Muscle of leg (tissue), 11 donors: ENCODE measurements around the gene MAP4K1. TPM values are rescaled to one million over a fixed set of nuclear protein-coding genes. Genes with fewer than 3 reads are reported as not detected.

Source experiments
- DNase-seq: peaks from one replicate; pipeline ENCODE4 v3.0.0; 2013
- H3K27ac ChIP-seq: one replicate; pipeline ENCODE4 v1.5.1; 2013; ENCODE audit warnings: mild to moderate bottlenecking, low read length, control low read depth
- H3K27me3 ChIP-seq: one replicate; pipeline ENCODE4 v1.6.1; 2013; ENCODE audit warnings: low read length; ENCODE audit not compliant: control insufficient read depth, insufficient read depth
- H3K36me3 ChIP-seq: one replicate; pipeline ENCODE4 v1.6.1; 2013; ENCODE audit warnings: low read length; ENCODE audit not compliant: control insufficient read depth, insufficient read depth
- H3K4me1 ChIP-seq: one replicate; pipeline ENCODE4 v1.6.1; 2013; ENCODE audit warnings: low read length; ENCODE audit not compliant: control insufficient read depth, insufficient read depth
- H3K4me3 ChIP-seq: one replicate; pipeline ENCODE4 v1.5.1; 2013; ENCODE audit warnings: low read length, control low read depth
- H3K9me3 ChIP-seq: replicated peaks from 2 replicates; pipeline ENCODE4 v1.6.1; 2013; ENCODE audit warnings: low read depth, low read length; ENCODE audit not compliant: control insufficient read depth
- WGBS: methylation state at CpG from one replicate; pipeline ENCODE4 v1.1.5; 2013; ENCODE audit warnings: missing lambda C conversion rate; ENCODE audit not compliant: insufficient coverage; 5-methylcytosine and 5-hydroxymethylcytosine counted together
- polyA plus RNA-seq, 8 donors: library from polyadenylated mRNA; unstranded; fragments of 120-200 nt; gene quantifications; one replicate each; pipeline versions ENCODE4 v1.2.1 to v1.2.3, GENCODE V29; 2013; ENCODE audit warnings: inconsistent platforms in 1 of 8, low replicate concordance in 1 of 8; ENCODE audit not compliant: insufficient read length in 8 of 8, insufficient read depth in 1 of 8
- total RNA-seq: library from RNA; stranded (reverse); fragments of 120-200 nt; gene quantifications from one replicate; pipeline ENCODE4 v1.2.4, GENCODE V29; 2013

Gene MAP4K1
- total and polyA plus RNA-seq, 9 donors, result 0.89 to 17.8 (median 6.1) TPM

- no peaks in the 10 kb centered on the region for H3K9me3 ChIP-seq
- DNase-seq, result peak; percentile 80
- WGBS, result 37% methylated on average over 2 of the region's 7 CpGs
- H3K4me1 ChIP-seq, result peaks cover 78% of the 10 kb centered on the region
- no peak overlapping the region for H3K4me3 ChIP-seq
- H3K27me3 ChIP-seq, result no peaks in the 10 kb centered on the region
- peaks cover 12% of the 10 kb centered on the region for H3K36me3 ChIP-seq
- H3K27ac ChIP-seq, result peak overlapping the region; percentile 89
Measured at GRCh38 chr19:38653028-38653571, 35.3 kb upstream of the MAP4K1 start.

DNA sequence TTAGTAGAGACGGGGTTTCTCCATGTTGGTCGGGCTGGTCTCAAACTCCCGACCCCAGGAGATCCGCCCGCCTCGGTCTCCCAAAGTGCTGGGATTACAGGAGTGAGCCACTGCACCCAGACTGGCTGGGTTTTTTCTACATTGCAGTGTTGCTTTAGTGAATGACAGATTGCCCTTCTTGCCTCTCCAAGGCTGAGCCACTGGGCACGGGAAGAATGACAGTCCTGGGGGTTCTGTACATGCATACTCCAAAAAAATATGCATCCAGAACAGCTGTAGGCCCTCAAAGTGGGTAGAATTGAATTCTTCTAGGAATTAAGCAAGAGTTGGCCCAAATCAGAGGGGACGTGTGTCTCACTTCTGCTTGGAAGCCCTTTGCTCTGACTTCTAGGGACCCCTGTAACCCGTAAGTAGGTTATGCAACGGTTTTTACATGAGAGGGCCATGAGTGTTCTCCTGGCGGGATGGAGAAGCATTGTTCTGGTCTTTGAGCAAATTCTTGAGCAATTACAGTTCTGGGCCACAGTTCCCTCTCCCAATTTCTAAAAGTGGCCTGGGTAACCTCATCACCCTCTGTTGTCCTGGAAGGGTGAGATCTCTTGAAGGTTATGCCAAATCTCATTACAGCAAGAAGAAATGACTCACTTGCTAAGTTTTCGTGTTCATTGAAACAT is 33.3 kb upstream of the MAP4K1 start:
- Histone ChIP-seq H3K9me3 (no peaks in the 10 kb centered on the region), H3K4me1 (peaks cover 59% of the 10 kb centered on the region), H3K36me3 (peaks cover 5% of the 10 kb centered on the region), H3K4me3 (no peak overlapping the region), H3K27me3 (no peaks in the 10 kb centered on the region), H3K27ac (peak overlapping the region; percentile 94)
- DNase-seq, result no peak
- WGBS, result 86% methylated on average over 5 of the region's 12 CpGs

DNA sequence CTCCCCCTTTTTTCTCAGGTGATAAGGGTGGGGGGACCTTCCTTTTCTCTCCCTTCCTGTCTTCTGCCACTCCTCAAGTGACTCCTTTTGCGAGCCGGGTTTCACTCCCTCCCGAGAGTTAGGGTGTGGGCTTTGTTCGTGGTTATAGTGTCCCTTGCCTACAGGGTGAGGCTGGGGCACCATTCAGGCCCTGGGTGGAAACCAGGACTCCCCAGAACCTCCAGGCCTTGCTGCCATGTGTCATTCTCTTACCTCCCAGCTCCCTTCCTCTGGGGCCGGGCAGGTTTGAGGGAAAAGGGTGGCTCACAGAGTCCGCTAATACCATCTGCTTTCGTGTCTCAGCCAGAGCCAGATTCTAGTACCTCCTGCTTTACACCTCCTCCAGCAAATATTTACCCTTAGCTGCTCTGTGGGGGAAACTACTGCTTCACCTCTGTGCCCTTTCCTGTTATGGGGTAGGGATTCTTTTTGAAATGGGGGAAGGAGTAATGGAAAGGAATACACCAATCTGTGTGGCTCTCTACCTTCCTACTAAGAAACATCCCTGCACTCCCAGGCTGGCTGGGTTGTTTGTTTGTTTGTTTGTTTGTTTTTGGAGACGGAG is 32.5 kb upstream of the MAP4K1 start:
- peak overlapping the region; percentile 97 for H3K4me3 ChIP-seq
- peak overlapping the region; percentile 94 for H3K27ac ChIP-seq
- H3K4me1 ChIP-seq, result peaks cover 57% of the 10 kb centered on the region
- H3K36me3 ChIP-seq, result peaks cover 5% of the 10 kb centered on the region
- no peaks in the 10 kb centered on the region for H3K9me3 ChIP-seq
- no CpG with 5 or more reads among the region's 8 CpGs for WGBS
- no peaks in the 10 kb centered on the region for H3K27me3 ChIP-seq
- DNase-seq, result no peak

DNA sequence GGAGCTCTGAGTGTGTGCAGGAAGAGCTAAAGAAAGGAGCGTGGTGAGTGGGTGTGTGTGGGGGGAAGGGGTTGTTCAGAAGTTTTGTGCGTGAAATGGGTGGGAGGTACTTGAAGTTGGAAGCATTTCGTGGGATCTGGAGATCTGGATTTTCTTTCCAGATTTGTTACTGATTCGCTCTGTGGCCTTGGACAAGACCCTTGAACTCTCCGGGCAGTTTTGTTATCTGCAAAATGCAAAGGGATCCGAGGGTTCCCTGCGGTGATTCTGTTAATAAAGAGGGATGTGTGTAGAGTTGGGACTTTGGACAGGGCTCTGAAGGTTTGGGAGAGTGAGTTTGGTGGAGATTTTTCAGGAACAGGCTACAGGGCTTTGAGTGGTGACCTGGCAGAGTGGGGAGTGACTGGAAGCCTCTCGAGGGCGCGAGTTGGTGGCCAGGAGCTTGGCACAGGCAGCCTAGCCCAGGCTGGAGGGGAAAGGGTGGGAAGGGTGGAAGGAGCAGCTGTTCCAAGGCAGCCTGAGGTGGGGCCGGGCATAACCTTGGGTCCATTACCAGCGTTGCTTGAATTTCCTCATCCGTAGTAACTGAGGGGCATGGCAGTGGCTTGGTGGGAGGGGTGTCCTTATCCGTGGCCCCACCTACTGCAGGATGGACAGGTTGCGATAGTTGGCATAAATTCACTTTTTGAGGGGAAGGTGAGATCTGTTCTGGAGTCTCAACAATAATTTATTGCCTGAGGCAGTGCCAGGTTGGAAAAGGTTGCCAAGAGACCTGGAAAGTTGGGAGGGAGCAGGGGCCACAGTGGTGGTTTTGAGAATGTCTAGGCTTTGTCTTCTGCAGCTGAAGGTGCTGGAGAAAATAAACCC is 31.8 kb upstream of the MAP4K1 start:
- Histone ChIP-seq H3K27me3 (no peaks in the 10 kb centered on the region), H3K9me3 (no peaks in the 10 kb centered on the region), H3K36me3 (peaks cover 5% of the 10 kb centered on the region), H3K4me3 (peak overlapping the region; percentile 97), H3K27ac (peak overlapping the region; percentile 94), H3K4me1 (peaks cover 50% of the 10 kb centered on the region)
- WGBS, result 18% methylated on average over 15 of the region's 15 CpGs
- DNase-seq, result peak; percentile 41

DNA sequence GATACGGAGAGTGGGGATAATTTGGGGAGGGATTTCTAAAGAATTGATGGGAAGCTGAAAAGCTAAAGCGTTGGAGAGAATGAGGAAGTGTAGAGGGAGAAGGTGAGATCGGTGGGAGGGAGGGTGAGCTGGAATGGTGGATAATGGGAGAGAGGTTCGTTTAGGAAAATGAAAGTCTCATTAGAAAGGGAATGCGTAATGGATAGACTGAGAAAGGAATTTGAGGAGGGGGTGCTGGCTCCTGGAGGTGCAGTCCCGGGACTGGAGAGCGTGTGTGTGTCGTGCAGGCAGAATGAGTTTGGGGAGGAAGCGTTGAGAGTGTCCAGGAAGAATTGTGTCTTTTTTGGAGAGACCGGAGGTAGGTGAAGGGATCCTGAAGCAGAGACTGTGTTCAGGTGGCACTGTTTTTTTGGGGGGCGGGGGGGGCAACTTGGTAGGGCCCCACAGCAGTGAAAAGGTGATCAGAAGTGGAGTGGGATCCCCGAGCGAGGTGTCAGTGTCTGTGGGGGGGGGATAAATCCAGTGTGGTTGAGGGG is 31.1 kb upstream of the MAP4K1 start:
- under 1% methylated on average over 12 of the region's 13 CpGs for WGBS
- no peak for DNase-seq

DNA sequence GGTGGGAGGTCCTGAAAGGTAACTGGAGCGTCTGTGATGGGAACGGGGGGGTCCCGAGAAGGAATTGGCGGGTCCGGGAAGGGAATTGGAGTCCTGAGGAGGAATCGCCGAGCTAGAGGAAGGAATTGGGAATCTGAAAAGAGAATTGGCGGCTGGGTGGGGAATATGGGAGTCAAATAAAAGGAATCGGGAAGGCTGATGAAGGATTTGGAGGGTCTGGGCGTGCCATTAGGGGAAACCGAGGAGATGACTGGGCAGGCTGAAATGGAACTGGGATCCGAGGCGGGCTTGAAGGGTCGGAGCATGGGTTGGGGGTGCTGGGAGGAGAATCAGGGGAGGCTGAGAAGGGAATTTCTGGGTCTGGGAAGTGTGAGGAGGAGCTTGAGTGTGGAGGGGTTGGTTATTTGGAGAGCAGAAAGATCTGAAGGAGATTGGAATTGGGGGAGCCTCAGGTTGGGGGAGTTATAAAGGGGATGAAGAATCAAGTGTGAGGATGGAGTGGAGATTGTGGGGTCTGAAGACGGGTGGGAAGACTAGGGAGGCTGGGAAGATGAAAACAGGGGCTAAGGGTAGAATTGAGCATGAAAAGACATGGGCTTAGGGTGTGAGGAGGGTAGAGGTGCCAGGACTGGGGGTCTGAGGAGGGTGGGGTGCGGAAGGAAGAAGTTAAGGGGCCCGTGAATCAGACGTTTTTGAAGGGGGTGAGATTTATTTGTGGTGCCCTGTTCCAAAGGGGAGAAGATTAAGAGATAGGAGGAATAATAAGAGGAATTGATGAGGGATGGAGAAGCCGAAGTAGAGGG is 30.4 kb upstream of the MAP4K1 start:
- Histone ChIP-seq H3K9me3 (no peaks in the 10 kb centered on the region), H3K36me3 (peaks cover 5% of the 10 kb centered on the region), H3K4me1 (peaks cover 41% of the 10 kb centered on the region), H3K4me3 (peak overlapping the region; percentile 97), H3K27ac (peak overlapping the region; percentile 94), H3K27me3 (no peaks in the 10 kb centered on the region)
- WGBS, result 0% methylated on average over 19 of the region's 19 CpGs
- DNase-seq, result no peak

More for the DNA sequence above, 31.1 kb upstream of the MAP4K1 start:
- H3K4me3 ChIP-seq, result peak overlapping the region; percentile 97
- peaks cover 5% of the 10 kb centered on the region for H3K36me3 ChIP-seq
- H3K27ac ChIP-seq, result peak overlapping the region; percentile 94
- H3K9me3 ChIP-seq, result no peaks in the 10 kb centered on the region
- no peaks in the 10 kb centered on the region for H3K27me3 ChIP-seq
- peaks cover 43% of the 10 kb centered on the region for H3K4me1 ChIP-seq

DNA sequence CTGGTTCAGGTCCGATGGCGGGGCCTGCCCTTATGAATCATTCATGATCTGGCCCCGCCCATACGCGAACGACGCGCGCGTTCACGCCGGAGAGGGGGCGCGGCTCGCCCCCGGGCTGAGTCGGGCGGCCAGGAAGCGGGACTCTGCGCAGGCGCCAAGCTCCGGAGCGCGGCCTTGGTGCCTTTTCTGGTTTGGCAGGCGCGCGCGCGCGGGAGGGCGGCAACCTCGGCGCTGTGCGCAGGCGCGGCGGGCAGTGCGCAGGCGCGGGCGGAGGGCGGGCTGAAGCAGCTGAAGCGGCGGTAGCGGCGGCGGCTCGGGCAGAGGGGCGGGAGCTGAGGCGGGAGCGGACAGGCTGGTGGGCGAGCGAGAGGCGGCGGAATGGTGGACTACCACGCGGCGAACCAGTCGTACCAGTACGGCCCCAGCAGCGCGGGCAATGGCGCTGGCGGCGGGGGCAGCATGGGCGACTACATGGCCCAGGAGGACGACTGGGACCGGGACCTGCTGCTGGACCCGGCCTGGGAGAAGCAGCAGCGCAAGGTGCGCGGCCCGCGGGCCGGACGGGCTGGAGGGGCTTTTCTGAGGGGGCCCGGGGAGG is 29.7 kb upstream of the MAP4K1 start, which contains the start of gene ACTN4:
Gene ACTN4 (plus strand): TSS at position 282 of the 598 bp plus-strand sequence. CDS start 97 bp downstream, at position 379.
- Histone ChIP-seq H3K4me1 (peaks cover 35% of the 10 kb centered on the region), H3K27ac (peak within 1 kb of the TSS; percentile 94), H3K27me3 (no peaks in the 10 kb centered on the region), H3K9me3 (no peaks in the 10 kb centered on the region), H3K36me3 (peaks cover 4% of the 10 kb centered on the region), H3K4me3 (peak within 1 kb of the TSS; percentile 97)
- DNase-seq, result peak; percentile 99
- WGBS, result under 1% methylated on average over 70 of the region's 77 CpGs

DNA sequence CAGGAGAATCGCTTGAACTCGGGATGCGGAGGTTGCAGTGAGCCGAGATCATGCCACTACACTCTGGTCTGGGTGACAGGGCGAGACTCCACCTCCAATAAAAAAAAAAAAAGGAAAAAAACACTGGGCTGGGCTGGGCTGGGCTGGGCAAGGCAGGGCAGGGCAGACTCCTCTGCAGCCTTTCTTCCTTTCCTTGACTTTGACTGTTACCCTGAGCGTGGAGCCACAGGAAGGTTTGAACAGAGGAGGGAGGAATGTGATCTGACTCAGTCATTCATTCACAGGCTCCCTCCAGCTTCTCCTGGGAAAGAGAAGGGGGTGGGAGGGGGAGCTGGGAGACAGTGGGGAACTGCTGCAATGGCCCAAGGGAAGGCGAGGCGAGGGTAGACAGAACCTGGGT is 27.0 kb upstream of the MAP4K1 start:
- Histone ChIP-seq H3K4me3 (no peak overlapping the region), H3K4me1 (peaks cover 10% of the 10 kb centered on the region), H3K27me3 (no peaks in the 10 kb centered on the region), H3K36me3 (no peaks in the 10 kb centered on the region), H3K9me3 (no peaks in the 10 kb centered on the region), H3K27ac (no peak overlapping the region)
- no peak for DNase-seq
- WGBS, result 82% methylated on average over 5 of the region's 8 CpGs

DNA sequence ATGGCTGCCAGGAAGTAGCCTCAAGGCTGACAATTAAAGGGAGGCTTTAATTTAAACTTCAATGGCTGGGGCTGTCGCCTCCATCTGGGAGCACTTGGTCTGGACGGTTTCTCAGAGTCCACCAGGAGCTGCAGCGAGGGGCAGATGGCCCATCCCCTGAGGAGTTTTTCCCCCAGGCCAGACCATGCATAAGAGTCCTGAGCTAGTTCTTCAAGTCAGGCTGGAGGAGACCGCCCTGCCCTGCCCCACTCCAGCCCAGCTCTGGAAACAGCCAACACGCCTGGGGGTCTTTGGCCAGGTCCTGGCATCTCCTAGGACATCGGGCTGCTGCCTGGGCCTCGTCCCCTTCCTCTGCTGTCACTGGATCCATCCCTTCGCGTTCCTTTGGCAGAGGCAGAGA is 24.4 kb upstream of the MAP4K1 start:
- Histone ChIP-seq H3K4me1 (peaks cover 3% of the 10 kb centered on the region), H3K36me3 (peaks cover 10% of the 10 kb centered on the region), H3K27ac (no peak overlapping the region), H3K4me3 (no peak overlapping the region), H3K9me3 (no peaks in the 10 kb centered on the region), H3K27me3 (no peaks in the 10 kb centered on the region)
- 70% methylated on average over 6 of the region's 9 CpGs for WGBS
- no peak for DNase-seq
